GM18867 (cell line): ENCODE results near the gene SLC25A48.

Experiments used
- ATAC-seq: cut with Tn5 transposase; IDR thresholded peaks from one replicate; pipeline ENCODE4 v1.9.1; 2021; ENCODE audit warnings: mild to moderate bottlenecking, moderate library complexity; ENCODE audit not compliant: unreplicated experiment

The SLC25A48 gene

GRCh38 chr5:135880801-135881200, 46.3 kb downstream of the SLC25A48 start:
- ATAC-seq = no peak

- ATAC-seq = no peak
These were observed 46.8 kb downstream of the SLC25A48 start for GRCh38 chr5:135881244-135881643.

GRCh38 chr5:135881819-135882218, 47.4 kb downstream of the SLC25A48 start:
- no peak for ATAC-seq

GRCh38 chr5:135883026-135883425, 48.6 kb downstream of the SLC25A48 start:
- ATAC-seq = no peak

GRCh38 chr5:135883441-135883840, 49.0 kb downstream of the SLC25A48 start:
- no peak for ATAC-seq

- no peak for ATAC-seq
These were observed 50.6 kb downstream of the SLC25A48 start for GRCh38 chr5:135885031-135885430.

- no peak for ATAC-seq
These were observed 51.7 kb downstream of the SLC25A48 start for GRCh38 chr5:135886136-135886535.

- ATAC-seq = peak; percentile 88
These were observed 53.0 kb downstream of the SLC25A48 start for GRCh38 chr5:135887447-135887864.

- no peak for ATAC-seq
These were observed 53.6 kb downstream of the SLC25A48 start for GRCh38 chr5:135887881-135888614.

GRCh38 chr5:135890296-135890695, 55.8 kb downstream of the SLC25A48 start:
- no peak for ATAC-seq

GRCh38 chr5:135890867-135891266, 56.4 kb downstream of the SLC25A48 start:
- peak; percentile 75 for ATAC-seq

GRCh38 chr5:135891268-135891667, 56.8 kb downstream of the SLC25A48 start:
- no peak for ATAC-seq

- no peak for ATAC-seq
These were observed 57.3 kb downstream of the SLC25A48 start for GRCh38 chr5:135891791-135892190.

- ATAC-seq = no peak
These were observed 59.8 kb downstream of the SLC25A48 start for GRCh38 chr5:135894276-135894675.

- no peak for ATAC-seq
These were observed 60.3 kb downstream of the SLC25A48 start for GRCh38 chr5:135894789-135895188.

GRCh38 chr5:135895474-135896006, 61.1 kb downstream of the SLC25A48 start, which contains the start of gene IL9:
Gene IL9 (minus strand): TSS chr5:135895841. CDS start chr5:135895816, 25 bp downstream.
- no peak for ATAC-seq

- ATAC-seq = no peak
These were observed 64.2 kb downstream of the SLC25A48 start for GRCh38 chr5:135898651-135899050.

- no peak for ATAC-seq
These were observed 65.8 kb downstream of the SLC25A48 start for GRCh38 chr5:135900276-135900675.

- ATAC-seq = no peak
These were observed 67.2 kb downstream of the SLC25A48 start for GRCh38 chr5:135901633-135902032.

GRCh38 chr5:135905144-135905543, 70.7 kb downstream of the SLC25A48 start:
- ATAC-seq = no peak

GRCh38 chr5:135913713-135914626, 79.5 kb downstream of the SLC25A48 start:
- ATAC-seq = no peak
